Peyer's patch (tissue), 4 donors: ENCODE measurements around the gene TMEM126B. TPM values are rescaled to one million over a fixed set of nuclear protein-coding genes. Genes with fewer than 3 reads are reported as not detected.

Source experiments
- DNase-seq, 3 donors: peaks; one replicate each; pipeline ENCODE4 v3.0.0-alpha.2; 2017 to 2019
- H3K27ac ChIP-seq, 4 donors: fragments of 200-600 bp; sonication (generic); one replicate each; pipeline ENCODE4 v1.5.1; 2016 to 2019
- H3K27me3 ChIP-seq, 2 donors: fragments of 200-600 bp; sonication (generic); one replicate each; pipeline ENCODE4 v1.5.1; 2019
- H3K36me3 ChIP-seq, 3 donors: fragments of 200-600 bp; sonication (generic); one replicate each; pipeline ENCODE4 v1.5.1; 2016 to 2019
- H3K4me1 ChIP-seq, 4 donors: fragments of 200-600 bp; sonication (generic); one replicate each; pipeline ENCODE4 v1.5.1; 2016 to 2019
- H3K4me3 ChIP-seq, 4 donors: fragments of 200-600 bp; sonication (generic); 1 replicate in 3 of 4; 2 replicates in 1 of 4; pipeline ENCODE4 v1.5.1; 2016 to 2019; ENCODE audit warnings: mild to moderate bottlenecking in 1 of 4
- H3K9me3 ChIP-seq, 4 donors: fragments of 200-600 bp; sonication (generic); one replicate each; pipeline ENCODE4 v1.5.1; 2016 to 2019; ENCODE audit warnings: mild to moderate bottlenecking in 1 of 4
- CTCF ChIP-seq, 6 experiments: fragments of 450-650 bp in 4 of 6; fragments of 200-600 bp in 2 of 6; sonication (generic) in 1 of 6; IDR thresholded peaks; one replicate each; pipeline ENCODE4 v1.5.1; 2017 to 2019; ENCODE audit warnings: antibody characterized with exemption in 6 of 6, mild to moderate bottlenecking in 3 of 6, moderate library complexity in 1 of 6
- POLR2A ChIP-seq, 2 donors: fragments of 450-650 bp; IDR thresholded peaks; one replicate each; pipeline ENCODE4 v1.5.1; 2017; ENCODE audit warnings: antibody characterized with exemption in 2 of 2, mild to moderate bottlenecking in 2 of 2, moderate library complexity in 2 of 2
- total RNA-seq, 4 donors: library from RNA; depleted of rRNA; stranded (reverse); fragments of >200 nt; gene quantifications; one replicate each; pipeline ENCODE4 v1.1.0, GENCODE V29; 2016

TMEM126B gene
- total RNA-seq, 4 donors from 2014 or later: 26.9 to 52.8 (median 39.9) TPM

- H3K4me1 ChIP-seq: no peaks in the 10 kb centered on the region
- TF ChIP-seq POLR2A (IDR thresholded peaks at IDR 0.05) (no peak), CTCF (IDR thresholded peaks at IDR 0.05) (no peak)
- no peak overlapping the region for H3K4me3 ChIP-seq
- H3K27me3 ChIP-seq: no peaks in the 10 kb centered on the region
- DNase-seq: no peak
- H3K27ac ChIP-seq: no peak overlapping the region
- H3K9me3 ChIP-seq: no peaks in the 10 kb centered on the region
- no peaks in the 10 kb centered on the region for H3K36me3 ChIP-seq
Measured at GRCh38 chr11:85620256-85620655, 8.1 kb upstream of the TMEM126B start.

- no peaks in the 10 kb centered on the region for H3K27me3 ChIP-seq
- H3K27ac ChIP-seq: peak overlapping the region in 1 of 4 donors; percentile 78
- no peak for DNase-seq
- peaks cover 0 to 20% (median 0%) of the 10 kb centered on the region in 4 donors for H3K4me1 ChIP-seq
- H3K36me3 ChIP-seq: peaks cover 0 to 7% (median 0%) of the 10 kb centered on the region in 3 donors
- TF ChIP-seq CTCF (IDR thresholded peaks at IDR 0.05): no peak
- no peak for TF ChIP-seq POLR2A (IDR thresholded peaks at IDR 0.05)
- no peak overlapping the region for H3K4me3 ChIP-seq
- H3K9me3 ChIP-seq: no peaks in the 10 kb centered on the region
Measured at GRCh38 chr11:85626496-85626895, 1.9 kb upstream of the TMEM126B start.

GRCh38 chr11:85627332-85627997 lies 928 bp upstream of the TMEM126B start, which contains the start of gene DLG2:
TSS of gene DLG2 (minus strand) at chr11:85627344.
- Histone ChIP-seq H3K4me3 (peak within 1 kb of the TSS; percentile 58 to 82 (median 64)), H3K36me3 (peaks cover 0 to 10% (median 0%) of the 10 kb centered on the region in 3 donors), H3K9me3 (no peaks in the 10 kb centered on the region), H3K4me1 (peaks cover 0 to 20% (median 0%) of the 10 kb centered on the region in 4 donors), H3K27me3 (no peaks in the 10 kb centered on the region), H3K27ac (peak within 1 kb of the TSS; percentile 78 to 91 (median 89))
- peak in 1 of 3 donors; percentile 23 for DNase-seq
- TF ChIP-seq POLR2A (IDR thresholded peaks at IDR 0.05): no peak
- peak in 1 of 6 experiments; percentile 1 for TF ChIP-seq CTCF (IDR thresholded peaks at IDR 0.05)

GRCh38 chr11:85628771-85629341 lies 463 bp downstream of the TMEM126B start:
- H3K27ac ChIP-seq: peak overlapping the region; percentile 78 to 91 (median 89)
- peaks cover 0 to 20% (median 0%) of the 10 kb centered on the region in 4 donors for H3K4me1 ChIP-seq
- DNase-seq: no peak
- H3K27me3 ChIP-seq: no peaks in the 10 kb centered on the region
- no peaks in the 10 kb centered on the region for H3K9me3 ChIP-seq
- peaks cover 0 to 10% (median 0%) of the 10 kb centered on the region in 3 donors for H3K36me3 ChIP-seq
- H3K4me3 ChIP-seq: peak overlapping the region; percentile 58 to 82 (median 64)
- TF ChIP-seq CTCF (IDR thresholded peaks at IDR 0.05) (no peak), POLR2A (IDR thresholded peaks at IDR 0.05) (no peak)

GRCh38 chr11:85634747-85635146 lies 6.4 kb downstream of the TMEM126B start:
- Histone ChIP-seq H3K4me3 (no peak overlapping the region), H3K4me1 (peaks cover 0 to 6% (median 0%) of the 10 kb centered on the region in 4 donors), H3K36me3 (peaks cover 0 to 47% (median 0%) of the 10 kb centered on the region in 3 donors), H3K27ac (no peak overlapping the region), H3K9me3 (no peaks in the 10 kb centered on the region), H3K27me3 (no peaks in the 10 kb centered on the region)
- TF ChIP-seq CTCF (IDR thresholded peaks at IDR 0.05) (no peak), POLR2A (IDR thresholded peaks at IDR 0.05) (no peak)
- no peak for DNase-seq
